HEK293T (cell line): ENCODE measurements around the gene QSOX2.

ENCODE experiments used
- BHLHE40 ChIP-seq: fragments of 450-650 bp; IDR thresholded peaks from 2 replicates; pipeline ENCODE4 v1.6.1; 2016; ENCODE audit warnings: mild to moderate bottlenecking, moderate library complexity, borderline replicate concordance
- CTBP1 ChIP-seq: fragments of 450-650 bp; IDR thresholded peaks from 2 replicates; pipeline ENCODE4 v1.6.1; 2016; ENCODE audit warnings: borderline replicate concordance
- FOXM1 ChIP-seq: fragments of 450-650 bp; IDR thresholded peaks from 2 replicates; pipeline ENCODE4 v1.6.1; 2017; ENCODE audit warnings: mild to moderate bottlenecking, borderline replicate concordance
- HDGF ChIP-seq: fragments of 450-650 bp; IDR thresholded peaks from 2 replicates; pipeline ENCODE4 v1.6.1; 2017; ENCODE audit warnings: antibody characterized with exemption, borderline replicate concordance
- SP1 ChIP-seq: fragments of 450-650 bp; IDR thresholded peaks from 2 replicates; pipeline ENCODE4 v1.6.1; 2017
- SUZ12 ChIP-seq: fragments of 450-650 bp; IDR thresholded peaks from 2 replicates; pipeline ENCODE4 v1.6.1; 2016; ENCODE audit warnings: mild to moderate bottlenecking
- TF ChIP-seq, protein P1 (sequence below): fragments of 450-650 bp; IDR thresholded peaks from 2 replicates; pipeline ENCODE4 v1.6.1; 2016

DNA sequence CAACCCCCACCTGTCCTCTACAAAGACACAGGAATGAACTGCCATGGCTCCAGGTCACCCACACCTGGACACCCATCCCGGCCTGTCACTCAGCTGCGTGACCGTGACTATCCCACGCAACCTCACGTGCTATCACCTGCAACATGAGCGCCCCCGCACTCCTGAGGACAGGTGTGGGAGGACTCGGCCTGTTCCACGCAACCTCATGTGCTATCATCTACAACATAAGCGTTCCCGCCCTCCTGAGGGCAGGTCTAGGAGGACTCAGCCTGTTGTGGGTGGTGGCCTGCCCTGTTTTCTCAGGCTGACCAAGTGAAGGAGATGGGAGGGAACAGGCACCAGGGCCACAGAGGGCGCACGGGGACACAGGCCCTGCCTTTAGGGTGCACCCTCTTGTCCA, 4.1 kb downstream of the QSOX2 start:
- TF ChIP-seq CTBP1, result no peak
- TF ChIP-seq SUZ12, result no peak
- no peak for TF ChIP-seq BHLHE40
- no peak for TF ChIP-seq FOXM1
- no peak for TF ChIP-seq HDGF
- TF ChIP-seq, protein P1, sequence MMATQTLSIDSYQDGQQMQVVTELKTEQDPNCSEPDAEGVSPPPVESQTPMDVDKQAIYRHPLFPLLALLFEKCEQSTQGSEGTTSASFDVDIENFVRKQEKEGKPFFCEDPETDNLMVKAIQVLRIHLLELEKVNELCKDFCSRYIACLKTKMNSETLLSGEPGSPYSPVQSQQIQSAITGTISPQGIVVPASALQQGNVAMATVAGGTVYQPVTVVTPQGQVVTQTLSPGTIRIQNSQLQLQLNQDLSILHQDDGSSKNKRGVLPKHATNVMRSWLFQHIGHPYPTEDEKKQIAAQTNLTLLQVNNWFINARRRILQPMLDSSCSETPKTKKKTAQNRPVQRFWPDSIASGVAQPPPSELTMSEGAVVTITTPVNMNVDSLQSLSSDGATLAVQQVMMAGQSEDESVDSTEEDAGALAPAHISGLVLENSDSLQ, result no peak
- TF ChIP-seq SP1, result no peak
